NB4 (cell line): ENCODE measurements around the gene POLG2.

Source experiments
- POLR2A ChIP-seq: IDR thresholded peaks from 2 replicates; pipeline ENCODE4 v1.6.1; 2011; ENCODE audit warnings: mild to moderate bottlenecking; ENCODE audit not compliant: insufficient read length; ENCODE audit errors: extremely low read depth
- TF ChIP-seq, protein P1 (sequence below): IDR thresholded peaks from one replicate; pipeline ENCODE4 v1.5.1; 2012; ENCODE audit warnings: low read depth, low read length

DNA sequence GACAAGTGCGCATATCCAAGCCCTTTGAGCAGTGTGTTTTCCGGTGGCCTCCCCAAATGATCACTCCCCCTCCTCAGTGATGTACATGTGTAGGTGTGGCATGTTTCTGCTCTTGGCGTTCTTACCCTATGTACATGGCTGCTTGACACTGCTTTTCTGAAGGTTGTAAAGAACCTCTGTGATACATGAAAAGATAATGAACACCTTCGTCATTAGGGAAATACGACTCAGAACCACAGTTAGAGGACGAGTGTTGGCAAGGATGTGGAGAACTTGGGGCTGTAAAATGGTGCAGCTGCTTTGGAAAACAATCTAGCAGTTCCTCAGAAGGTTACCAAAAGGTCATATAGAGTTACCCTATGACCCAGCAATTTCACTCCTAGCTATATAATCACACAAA is 38.5 kb upstream of the POLG2 start:
- TF ChIP-seq POLR2A = no peak
- TF ChIP-seq, protein P1, sequence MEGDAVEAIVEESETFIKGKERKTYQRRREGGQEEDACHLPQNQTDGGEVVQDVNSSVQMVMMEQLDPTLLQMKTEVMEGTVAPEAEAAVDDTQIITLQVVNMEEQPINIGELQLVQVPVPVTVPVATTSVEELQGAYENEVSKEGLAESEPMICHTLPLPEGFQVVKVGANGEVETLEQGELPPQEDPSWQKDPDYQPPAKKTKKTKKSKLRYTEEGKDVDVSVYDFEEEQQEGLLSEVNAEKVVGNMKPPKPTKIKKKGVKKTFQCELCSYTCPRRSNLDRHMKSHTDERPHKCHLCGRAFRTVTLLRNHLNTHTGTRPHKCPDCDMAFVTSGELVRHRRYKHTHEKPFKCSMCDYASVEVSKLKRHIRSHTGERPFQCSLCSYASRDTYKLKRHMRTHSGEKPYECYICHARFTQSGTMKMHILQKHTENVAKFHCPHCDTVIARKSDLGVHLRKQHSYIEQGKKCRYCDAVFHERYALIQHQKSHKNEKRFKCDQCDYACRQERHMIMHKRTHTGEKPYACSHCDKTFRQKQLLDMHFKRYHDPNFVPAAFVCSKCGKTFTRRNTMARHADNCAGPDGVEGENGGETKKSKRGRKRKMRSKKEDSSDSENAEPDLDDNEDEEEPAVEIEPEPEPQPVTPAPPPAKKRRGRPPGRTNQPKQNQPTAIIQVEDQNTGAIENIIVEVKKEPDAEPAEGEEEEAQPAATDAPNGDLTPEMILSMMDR = no peak
